GM23338 (cell line): Measurements from ENCODE around the gene ARHGEF1.

Source experiments
- ETS1 ChIP-seq: IDR thresholded peaks from 2 replicates; pipeline ENCODE4 v1.6.1; 2016; ENCODE audit warnings: antibody characterized with exemption
- STAT1 ChIP-seq: IDR thresholded peaks from one replicate; pipeline ENCODE4 v1.6.1; 2016; ENCODE audit warnings: antibody characterized with exemption; ENCODE audit not compliant: unreplicated experiment
- TF ChIP-seq, protein P1 (sequence below), 2 experiments: fragments of 200-600 bp in 1 of 2; sonication (generic) in 1 of 2; conservative IDR thresholded peaks; 2 replicates each; pipeline versions ENCODE4 v1.5.1 to v1.6.1; 2016 to 2017; ENCODE audit warnings: antibody characterized with exemption in 2 of 2, low read depth in 2 of 2, mild to moderate bottlenecking in 2 of 2, moderate library complexity in 1 of 2

GRCh38 chr19:41935760-41936415 is 52.9 kb downstream of the ARHGEF1 start:
- TF ChIP-seq ETS1 (no peak), STAT1 (no peak)
- TF ChIP-seq, protein P1, sequence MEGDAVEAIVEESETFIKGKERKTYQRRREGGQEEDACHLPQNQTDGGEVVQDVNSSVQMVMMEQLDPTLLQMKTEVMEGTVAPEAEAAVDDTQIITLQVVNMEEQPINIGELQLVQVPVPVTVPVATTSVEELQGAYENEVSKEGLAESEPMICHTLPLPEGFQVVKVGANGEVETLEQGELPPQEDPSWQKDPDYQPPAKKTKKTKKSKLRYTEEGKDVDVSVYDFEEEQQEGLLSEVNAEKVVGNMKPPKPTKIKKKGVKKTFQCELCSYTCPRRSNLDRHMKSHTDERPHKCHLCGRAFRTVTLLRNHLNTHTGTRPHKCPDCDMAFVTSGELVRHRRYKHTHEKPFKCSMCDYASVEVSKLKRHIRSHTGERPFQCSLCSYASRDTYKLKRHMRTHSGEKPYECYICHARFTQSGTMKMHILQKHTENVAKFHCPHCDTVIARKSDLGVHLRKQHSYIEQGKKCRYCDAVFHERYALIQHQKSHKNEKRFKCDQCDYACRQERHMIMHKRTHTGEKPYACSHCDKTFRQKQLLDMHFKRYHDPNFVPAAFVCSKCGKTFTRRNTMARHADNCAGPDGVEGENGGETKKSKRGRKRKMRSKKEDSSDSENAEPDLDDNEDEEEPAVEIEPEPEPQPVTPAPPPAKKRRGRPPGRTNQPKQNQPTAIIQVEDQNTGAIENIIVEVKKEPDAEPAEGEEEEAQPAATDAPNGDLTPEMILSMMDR (conservative IDR thresholded peaks at IDR 0.05; ENCODE audit: low read depth in 2 of 2) = no peak
